Stomach (tissue), 9 donors: ENCODE data around the gene NPAS4. TPM values are rescaled to one million over a fixed set of nuclear protein-coding genes. Genes with fewer than 3 reads are reported as not detected.

Experiments used
- DNase-seq, 2 donors: peaks; one replicate each; pipeline versions ENCODE4 v3.0.0 to v3.0.0-alpha.2; 2013 to 2019
- H3K27ac ChIP-seq, 5 donors: fragments of 200-600 bp in 4 of 5; sonication (generic) in 4 of 5; one replicate each; pipeline ENCODE4 v1.5.1; 2013 to 2019; ENCODE audit warnings: mild to moderate bottlenecking in 1 of 5, moderate library complexity in 1 of 5
- H3K27me3 ChIP-seq, 3 donors: fragments of 200-600 bp; sonication (generic); one replicate each; pipeline ENCODE4 v1.5.1; 2017 to 2019; ENCODE audit warnings: mixed run types in 1 of 3
- H3K36me3 ChIP-seq, 4 donors: fragments of 200-600 bp; sonication (generic); 1 replicate in 3 of 4; 2 replicates in 1 of 4; pipeline ENCODE4 v1.5.1; 2016 to 2019
- H3K4me1 ChIP-seq, 4 donors: fragments of 200-600 bp; sonication (generic); one replicate each; pipeline ENCODE4 v1.5.1; 2016 to 2019
- H3K4me3 ChIP-seq, 4 donors: fragments of 200-600 bp; sonication (generic) in 3 of 4; one replicate each; pipeline ENCODE4 v1.5.1; 2016 to 2019; ENCODE audit warnings: mild to moderate bottlenecking in 1 of 4
- H3K9me3 ChIP-seq, 4 donors: fragments of 200-600 bp; sonication (generic); one replicate each; pipeline ENCODE4 v1.5.1; 2016 to 2019
- EP300 ChIP-seq: sonication (generic); formaldehyde crosslinking; IDR thresholded peaks from one replicate; pipeline ENCODE4 v1.6.1; 2017; ENCODE audit warnings: antibody characterized with exemption
- POLR2A ChIP-seq, 4 donors: fragments of 450-650 bp; IDR thresholded peaks; one replicate each; pipeline ENCODE4 v1.6.1; 2016; ENCODE audit warnings: antibody characterized with exemption in 4 of 4, control low read depth in 2 of 4, mild to moderate bottlenecking in 1 of 4, moderate library complexity in 1 of 4
- POLR2AphosphoS5 ChIP-seq, 3 donors: sonication (generic); formaldehyde crosslinking; IDR thresholded peaks; one replicate each; pipeline ENCODE4 v1.6.1; 2016; ENCODE audit warnings: antibody characterized with exemption in 3 of 3
- WGBS, 5 donors: extraction: QIAGEN DNeasy Blood & Tissue Kit in 3 of 5; methylation state at CpG; one replicate each; pipeline versions ENCODE4 v1.1.5 to v1.1.7; 2013 to 2018; 5-methylcytosine and 5-hydroxymethylcytosine counted together
- intact Hi-C: fragments of 100-400 bp; cut with DNase I; formaldehyde crosslinking; loops from one replicate; pipeline ENCODE4 v1.15.1; 2023; ENCODE audit warnings: low total_unique reads
- polyA plus RNA-seq, 3 donors: library from polyadenylated mRNA; stranded (reverse); fragments of 200-250 nt; gene quantifications; one replicate each; pipeline ENCODE4 v1.2.3, GENCODE V29; 2013
- small RNA-seq, 4 donors: library from RNA; depleted of rRNA; stranded (forward); fragments of <200 nt; gene quantifications; one replicate each; pipeline ENCODE3, GENCODE V24; 2016
- total RNA-seq, 5 donors: library from RNA; depleted of rRNA; stranded (reverse); fragments of >200 nt; gene quantifications; one replicate each; pipeline versions ENCODE4 v1.1.0 to v1.2.3, GENCODE V29; 2014 to 2016
- TF ChIP-seq, protein P1 (sequence below), 7 experiments: fragments of 450-650 bp in 4 of 7; fragments of 200-600 bp in 3 of 7; sonication (generic) in 3 of 7; IDR thresholded peaks; one replicate each; pipeline ENCODE4 v1.5.1; 2016 to 2019; ENCODE audit warnings: antibody characterized with exemption in 7 of 7, control low read depth in 2 of 7, mild to moderate bottlenecking in 1 of 7
- donor health status: healthy with polysubstance abuse.
- donor health status: Bipolar disorder and iron deficiency.
- donor health status: healthy.

Gene NPAS4
- total and polyA plus RNA-seq, 8 donors: 0.25 to 1.7 (median 0.70) TPM; not detected in 4

DNA sequence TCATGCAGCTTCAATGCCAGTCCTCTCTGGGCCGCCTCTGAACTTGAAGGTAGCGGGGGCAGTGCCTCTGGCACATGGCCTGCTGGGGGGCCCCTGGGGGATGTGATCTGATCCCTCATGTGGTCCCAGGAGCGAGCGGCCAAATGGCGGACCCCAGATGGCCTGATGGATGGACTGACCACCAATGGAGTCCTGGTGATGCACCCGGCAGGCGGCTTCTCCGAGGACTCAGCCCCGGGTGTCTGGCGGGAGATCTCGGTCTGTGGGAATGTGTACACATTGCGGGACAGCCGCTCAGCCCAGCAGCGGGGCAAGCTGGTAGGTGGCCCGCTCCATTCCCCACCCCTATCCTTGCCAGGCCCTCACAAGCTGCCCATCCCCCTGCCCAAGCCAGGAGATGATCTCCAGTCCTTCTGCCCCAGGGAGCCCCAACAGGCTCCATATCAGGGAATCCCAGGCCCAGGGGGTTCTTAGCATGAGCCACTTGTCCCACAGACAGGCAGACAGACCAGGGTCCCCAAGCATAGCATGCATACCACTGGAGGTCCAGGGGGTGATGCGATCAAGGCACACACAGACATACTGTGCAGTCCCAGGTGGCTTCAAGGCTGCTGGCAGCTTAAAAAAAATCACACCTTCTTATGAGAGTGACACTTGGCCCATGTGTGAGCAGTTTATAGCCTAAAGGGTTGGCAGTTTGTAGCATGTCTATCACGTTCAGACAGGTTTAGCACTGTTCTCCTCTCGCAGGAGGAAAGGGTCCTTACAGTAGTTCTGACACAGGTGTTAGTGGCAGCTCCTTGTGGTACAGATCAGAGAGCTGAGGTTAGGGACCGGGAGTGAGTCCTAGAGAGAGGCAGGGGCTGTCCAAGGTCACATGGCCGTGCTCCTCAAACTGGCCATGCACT lies 53.0 kb downstream of the NPAS4 start:
- Histone ChIP-seq H3K27ac (no peak overlapping the region), H3K36me3 (peaks cover 23 to 66% (median 59%) of the 10 kb centered on the region in 4 donors), H3K27me3 (no peaks in the 10 kb centered on the region), H3K9me3 (no peaks in the 10 kb centered on the region), H3K4me1 (peaks cover 0 to 12% (median 5%) of the 10 kb centered on the region in 4 donors), H3K4me3 (no peak overlapping the region)
- TF ChIP-seq, protein P1, sequence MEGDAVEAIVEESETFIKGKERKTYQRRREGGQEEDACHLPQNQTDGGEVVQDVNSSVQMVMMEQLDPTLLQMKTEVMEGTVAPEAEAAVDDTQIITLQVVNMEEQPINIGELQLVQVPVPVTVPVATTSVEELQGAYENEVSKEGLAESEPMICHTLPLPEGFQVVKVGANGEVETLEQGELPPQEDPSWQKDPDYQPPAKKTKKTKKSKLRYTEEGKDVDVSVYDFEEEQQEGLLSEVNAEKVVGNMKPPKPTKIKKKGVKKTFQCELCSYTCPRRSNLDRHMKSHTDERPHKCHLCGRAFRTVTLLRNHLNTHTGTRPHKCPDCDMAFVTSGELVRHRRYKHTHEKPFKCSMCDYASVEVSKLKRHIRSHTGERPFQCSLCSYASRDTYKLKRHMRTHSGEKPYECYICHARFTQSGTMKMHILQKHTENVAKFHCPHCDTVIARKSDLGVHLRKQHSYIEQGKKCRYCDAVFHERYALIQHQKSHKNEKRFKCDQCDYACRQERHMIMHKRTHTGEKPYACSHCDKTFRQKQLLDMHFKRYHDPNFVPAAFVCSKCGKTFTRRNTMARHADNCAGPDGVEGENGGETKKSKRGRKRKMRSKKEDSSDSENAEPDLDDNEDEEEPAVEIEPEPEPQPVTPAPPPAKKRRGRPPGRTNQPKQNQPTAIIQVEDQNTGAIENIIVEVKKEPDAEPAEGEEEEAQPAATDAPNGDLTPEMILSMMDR (IDR thresholded peaks at IDR 0.05): no peak
- TF ChIP-seq POLR2A (IDR thresholded peaks at IDR 0.05) (no peak), EP300 (no peak), POLR2AphosphoS5 (IDR thresholded peaks at IDR 0.05) (no peak)
- intact Hi-C loops: no loop called here
- WGBS, 5 donors: 79 to 96% (median 90%) methylated on average over 9 to 20 of the region's 20 CpGs
- DNase-seq: no peak

DNA sequence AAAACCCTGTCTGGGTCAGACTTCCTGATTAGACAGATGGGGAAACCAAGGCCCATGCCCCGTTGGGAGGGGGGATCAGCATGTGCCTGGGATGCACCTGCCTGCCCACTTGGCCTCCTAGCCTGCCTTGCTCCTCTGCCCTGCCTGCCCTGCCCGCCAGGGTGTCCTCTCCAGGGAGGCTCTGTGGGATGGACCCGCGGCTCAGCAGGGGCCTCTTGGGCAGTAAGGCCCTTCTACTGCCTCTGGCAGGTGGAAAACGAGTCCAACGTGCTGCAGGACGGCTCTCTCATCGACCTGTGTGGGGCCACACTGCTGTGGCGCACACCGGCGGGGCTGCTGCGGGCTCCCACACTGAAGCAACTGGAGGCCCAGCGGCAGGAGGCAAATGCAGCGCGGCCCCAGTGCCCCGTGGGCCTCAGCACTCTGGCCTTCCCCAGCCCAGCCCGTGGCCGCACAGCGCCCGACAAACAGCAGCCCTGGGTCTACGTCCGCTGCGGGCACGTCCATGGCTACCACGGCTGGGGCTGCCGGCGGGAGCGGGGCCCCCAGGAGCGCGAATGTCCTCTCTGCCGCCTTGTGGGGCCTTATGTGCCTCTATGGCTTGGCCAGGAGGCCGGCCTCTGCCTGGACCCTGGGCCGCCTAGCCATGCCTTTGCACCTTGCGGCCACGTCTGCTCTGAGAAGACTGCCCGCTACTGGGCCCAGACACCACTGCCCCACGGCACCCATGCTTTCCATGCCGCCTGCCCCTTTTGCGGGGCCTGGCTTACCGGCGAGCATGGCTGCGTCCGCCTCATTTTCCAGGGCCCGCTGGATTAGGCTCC lies 54.7 kb downstream of the NPAS4 start:
- H3K27ac ChIP-seq: no peak overlapping the region
- no peak for DNase-seq
- peaks cover 0 to 19% (median 12%) of the 10 kb centered on the region in 4 donors for H3K4me1 ChIP-seq
- TF ChIP-seq POLR2A (IDR thresholded peaks at IDR 0.05) (no peak), POLR2AphosphoS5 (IDR thresholded peaks at IDR 0.05) (no peak), EP300 (no peak)
- TF ChIP-seq, protein P1 (IDR thresholded peaks at IDR 0.05): no peak
- H3K27me3 ChIP-seq: no peaks in the 10 kb centered on the region
- H3K36me3 ChIP-seq: peaks cover 23 to 63% (median 57%) of the 10 kb centered on the region in 4 donors
- intact Hi-C loops: no loop called here
- H3K4me3 ChIP-seq: no peak overlapping the region
- no peaks in the 10 kb centered on the region for H3K9me3 ChIP-seq
- 89 to 95% (median 93%) methylated on average over 16 to 44 of the region's 44 CpGs for WGBS, 5 donors

Small RNA genes within 50 kb of the gene (small RNA-seq; reads per million reads assigned to genes)
- 0 reads per million in 4 donors for gene RF00017
- gene RF00416: 0 reads per million in 4 donors
- 0 reads per million in 4 donors for gene RNU1-84P

Other genes starting within 250 kb of the NPAS4 start
- 10 to 100 TPM in 3 of 5 donors, 1 to 10 TPM in 2; 2.9 to 94.2 (median 12.6) TPM for gene KLC2, start 163.3 kb upstream of the NPAS4 start, total RNA-seq
- 10 to 100 TPM in 2 of 3 donors, 1 to 10 TPM in 1; 7.5 to 19.5 (median 10.7) TPM for gene KLC2, start 163.3 kb upstream of the NPAS4 start, polyA plus RNA-seq
- 10 to 100 TPM; 19.3 to 93.6 (median 36.7) TPM for gene RAB1B, start 152.4 kb upstream of the NPAS4 start, total RNA-seq
- gene RAB1B, start 152.4 kb upstream of the NPAS4 start, polyA plus RNA-seq: 100 to 1,000 TPM in 2 of 3 donors, 10 to 100 TPM in 1; 98.0 to 170 (median 168) TPM
- gene CNIH2, start 142.9 kb upstream of the NPAS4 start, total RNA-seq: not detected
- 1 to 10 TPM in 1 of 3 donors, under 1 TPM in 2; 0.50 to 1.5 (median 0.80) TPM for gene CNIH2, start 142.9 kb upstream of the NPAS4 start, polyA plus RNA-seq
- gene YIF1A, start 131.9 kb upstream of the NPAS4 start, total RNA-seq: 100 to 1,000 TPM in 1 of 5 donors, 10 to 100 TPM in 4; 11.6 to 122 (median 41.9) TPM
- gene YIF1A, start 131.9 kb upstream of the NPAS4 start, polyA plus RNA-seq: 10 to 100 TPM; 67.1 to 88.1 (median 87.7) TPM
- 10 to 100 TPM in 2 of 5 donors, 1 to 10 TPM in 1, not detected in 2; 2.8 to 19.6 (median 18.3) TPM for gene TMEM151A, start 129.1 kb upstream of the NPAS4 start, total RNA-seq
- gene TMEM151A, start 129.1 kb upstream of the NPAS4 start, polyA plus RNA-seq: 1 to 10 TPM in 2 of 3 donors, under 1 TPM in 1; 0.46 to 2.8 (median 2.4) TPM
- 10 to 100 TPM in 2 of 5 donors, 1 to 10 TPM in 2, under 1 TPM in 1; 0.58 to 66.9 (median 6.8) TPM for gene CD248, start 104.0 kb upstream of the NPAS4 start, total RNA-seq
- gene CD248, start 104.0 kb upstream of the NPAS4 start, polyA plus RNA-seq: 1 to 10 TPM; 2.3 to 5.6 (median 4.6) TPM
- gene RIN1, start 84.6 kb upstream of the NPAS4 start, total RNA-seq: 10 to 100 TPM in 2 of 5 donors, 1 to 10 TPM in 2, under 1 TPM in 1; 0.58 to 26.4 (median 7.1) TPM
- 10 to 100 TPM in 2 of 3 donors, 1 to 10 TPM in 1; 7.8 to 17.3 (median 10.7) TPM for gene RIN1, start 84.6 kb upstream of the NPAS4 start, polyA plus RNA-seq
- gene BRMS1, start 75.9 kb upstream of the NPAS4 start, total RNA-seq: 100 to 1,000 TPM in 1 of 5 donors, 10 to 100 TPM in 4; 14.6 to 105 (median 37.4) TPM
- 10 to 100 TPM; 60.1 to 68.7 (median 64.2) TPM for gene BRMS1, start 75.9 kb upstream of the NPAS4 start, polyA plus RNA-seq
- gene B4GAT1, start 73.4 kb upstream of the NPAS4 start, total RNA-seq: 10 to 100 TPM in 4 of 5 donors, 1 to 10 TPM in 1; 3.5 to 22.3 (median 18.4) TPM
- gene B4GAT1, start 73.4 kb upstream of the NPAS4 start, polyA plus RNA-seq: 10 to 100 TPM; 10.8 to 17.3 (median 11.3) TPM
- gene SLC29A2, start 49.3 kb upstream of the NPAS4 start, total RNA-seq: 10 to 100 TPM in 1 of 5 donors, 1 to 10 TPM in 4; 3.9 to 14.3 (median 7.0) TPM
- 10 to 100 TPM in 1 of 3 donors, 1 to 10 TPM in 2; 2.0 to 10.1 (median 5.8) TPM for gene SLC29A2, start 49.3 kb upstream of the NPAS4 start, polyA plus RNA-seq
- 10 to 100 TPM; 18.8 to 50.9 (median 29.7) TPM for gene MRPL11, start 17.8 kb downstream of the NPAS4 start, total RNA-seq
- gene MRPL11, start 17.8 kb downstream of the NPAS4 start, polyA plus RNA-seq: 10 to 100 TPM; 51.8 to 66.8 (median 53.4) TPM
- 10 to 100 TPM in 1 of 5 donors, 1 to 10 TPM in 3, under 1 TPM in 1; 0.58 to 11.2 (median 6.4) TPM for gene PELI3, start 45.9 kb downstream of the NPAS4 start, total RNA-seq
- gene PELI3, start 45.9 kb downstream of the NPAS4 start, polyA plus RNA-seq: 1 to 10 TPM; 7.3 to 9.8 (median 9.3) TPM
- gene DPP3, start 59.4 kb downstream of the NPAS4 start, total RNA-seq: 100 to 1,000 TPM in 2 of 5 donors, 10 to 100 TPM in 3; 14.0 to 320 (median 42.3) TPM
- 10 to 100 TPM; 20.0 to 26.9 (median 26.4) TPM for gene DPP3, start 59.4 kb downstream of the NPAS4 start, polyA plus RNA-seq
- 100 to 1,000 TPM in 1 of 5 donors, 10 to 100 TPM in 4; 13.6 to 138 (median 44.3) TPM for gene BBS1, start 89.6 kb downstream of the NPAS4 start, total RNA-seq
- gene BBS1, start 89.6 kb downstream of the NPAS4 start, polyA plus RNA-seq: 10 to 100 TPM; 12.3 to 12.4 (median 12.4) TPM
- gene ZDHHC24, start 125.0 kb downstream of the NPAS4 start, total RNA-seq: 10 to 100 TPM in 2 of 5 donors, 1 to 10 TPM in 3; 6.8 to 73.9 (median 8.9) TPM
- gene ZDHHC24, start 125.0 kb downstream of the NPAS4 start, polyA plus RNA-seq: 1 to 10 TPM; 2.6 to 6.5 (median 4.3) TPM
- not detected for gene ACTN3, start 125.9 kb downstream of the NPAS4 start, total RNA-seq
- gene ACTN3, start 125.9 kb downstream of the NPAS4 start, polyA plus RNA-seq: under 1 TPM in 2 of 3 donors, not detected in 1; 0.03 to 0.92 TPM
- gene CTSF, start 147.6 kb downstream of the NPAS4 start, total RNA-seq: 100 to 1,000 TPM in 1 of 5 donors, 10 to 100 TPM in 3, 1 to 10 TPM in 1; 7.6 to 105 (median 52.0) TPM
- 10 to 100 TPM; 15.0 to 29.1 (median 26.7) TPM for gene CTSF, start 147.6 kb downstream of the NPAS4 start, polyA plus RNA-seq
- 10 to 100 TPM in 1 of 5 donors, under 1 TPM in 1, not detected in 3; 0.45 to 15.9 TPM for gene CCDC87, start 172.0 kb downstream of the NPAS4 start, total RNA-seq
- gene CCDC87, start 172.0 kb downstream of the NPAS4 start, polyA plus RNA-seq: under 1 TPM in 2 of 3 donors, not detected in 1; 0.05 to 0.12 TPM
- 100 to 1,000 TPM in 1 of 5 donors, 10 to 100 TPM in 4; 19.3 to 131 (median 40.3) TPM for gene CCS, start 172.2 kb downstream of the NPAS4 start, total RNA-seq
- gene CCS, start 172.2 kb downstream of the NPAS4 start, polyA plus RNA-seq: 10 to 100 TPM; 48.0 to 83.2 (median 70.1) TPM
- gene RBM14, start 195.6 kb downstream of the NPAS4 start, total RNA-seq: 100 to 1,000 TPM in 1 of 5 donors, 10 to 100 TPM in 3, 1 to 10 TPM in 1; 9.9 to 233 (median 54.9) TPM
- gene RBM14, start 195.6 kb downstream of the NPAS4 start, polyA plus RNA-seq: 10 to 100 TPM; 19.7 to 28.4 (median 20.2) TPM
- gene RBM4, start 217.7 kb downstream of the NPAS4 start, total RNA-seq: 100 to 1,000 TPM in 2 of 5 donors, 10 to 100 TPM in 3; 44.3 to 136 (median 98.4) TPM
- 100 to 1,000 TPM in 1 of 3 donors, 10 to 100 TPM in 2; 89.1 to 107 (median 90.4) TPM for gene RBM4, start 217.7 kb downstream of the NPAS4 start, polyA plus RNA-seq